Activated T-cell treated with anti-CD3 and anti-CD28 coated beads for 1 hour (primary cell): ENCODE results near the gene NKX2-8.

Experiments
- DNase-seq: peaks from one replicate; pipeline ENCODE4 v3.0.0-alpha.2; 2020; ENCODE audit warnings: low read depth

NKX2-8 gene

DNA sequence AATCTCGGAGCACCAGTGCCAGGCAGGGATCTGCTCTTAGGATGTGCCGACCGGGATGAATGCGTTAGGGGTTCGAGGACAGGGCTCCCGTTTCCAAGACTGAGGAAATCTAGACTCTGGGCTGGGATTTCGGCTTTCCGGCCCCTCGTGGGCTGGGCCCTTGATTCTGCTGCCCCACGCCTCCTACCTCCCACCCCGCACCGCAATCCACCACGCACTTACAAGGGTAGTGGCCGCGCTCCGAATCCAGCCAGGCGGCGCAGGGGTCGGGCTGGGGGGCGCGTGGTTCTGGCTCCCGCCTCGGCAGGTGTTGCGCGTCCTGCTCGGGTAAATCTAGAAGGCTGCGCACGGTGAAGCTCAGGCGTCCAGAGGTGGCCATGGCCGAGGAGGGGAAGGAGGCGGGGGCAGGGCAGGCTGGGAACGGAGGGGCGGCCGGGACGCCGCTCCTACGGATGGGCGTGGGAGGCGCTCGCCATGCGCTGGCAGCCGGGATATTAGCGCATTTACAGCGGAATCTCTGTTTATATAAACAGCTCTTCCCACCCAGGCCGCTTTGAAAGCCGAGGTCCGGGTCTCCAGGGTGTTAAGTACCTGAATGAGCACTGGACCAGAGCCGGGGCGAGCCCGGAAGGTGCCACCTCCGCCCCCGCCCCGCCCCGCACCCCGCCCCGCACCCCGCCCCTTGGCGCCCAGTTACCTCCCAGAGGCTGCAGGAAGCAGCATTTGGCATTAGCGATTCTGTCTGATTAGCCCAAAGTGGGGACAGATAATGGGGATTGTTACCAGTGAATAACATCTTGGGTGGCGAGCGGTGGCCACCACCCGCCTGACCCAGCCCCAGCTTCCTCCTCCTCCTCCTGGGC, at the start of gene NKX2-8:
TSS of gene NKX2-8 (minus strand) at position 604 of the 863 bp plus-strand sequence. CDS start at position 379, 225 bp downstream.
- DNase-seq = no peak

DNA sequence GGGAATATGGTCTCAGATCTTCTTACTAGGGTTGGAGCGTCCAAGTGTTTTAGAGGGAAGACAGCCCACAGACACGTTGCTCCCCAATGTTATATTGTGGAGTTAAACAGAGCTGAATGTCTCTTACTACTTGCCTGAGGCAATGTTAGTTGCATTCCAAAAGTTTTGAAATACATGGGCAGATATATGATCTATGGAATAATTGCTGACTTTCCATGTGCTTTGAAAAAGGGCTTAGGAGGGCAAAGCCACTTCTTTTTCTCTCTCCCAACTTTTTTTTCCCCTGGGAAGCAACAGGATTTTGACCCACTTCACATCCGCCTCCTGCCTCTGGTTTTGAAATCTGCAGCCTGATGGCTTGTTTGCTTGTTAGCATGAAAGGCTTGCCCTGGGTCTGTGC, 45.6 kb upstream of the NKX2-8 start:
- no peak for DNase-seq

DNA sequence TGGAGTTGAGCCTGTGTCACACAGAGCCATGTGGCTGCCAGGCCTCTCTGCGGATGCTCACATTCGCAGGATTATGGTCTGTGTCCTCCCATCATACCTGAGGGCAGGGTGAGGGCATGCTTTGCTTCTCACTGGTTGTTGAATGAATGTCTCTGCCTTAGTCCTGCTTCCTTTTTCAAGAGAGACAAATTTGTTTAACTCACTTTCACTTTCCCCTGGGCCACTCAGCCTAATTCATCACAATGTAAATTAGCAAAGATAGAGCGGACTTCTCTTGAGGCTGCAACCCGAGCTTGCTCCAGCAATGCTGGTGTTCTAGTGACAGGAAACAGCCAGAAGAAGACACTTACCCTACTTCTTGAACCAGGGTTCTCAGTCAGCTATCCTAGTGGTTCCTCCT, 43.7 kb upstream of the NKX2-8 start:
- DNase-seq = no peak

DNA sequence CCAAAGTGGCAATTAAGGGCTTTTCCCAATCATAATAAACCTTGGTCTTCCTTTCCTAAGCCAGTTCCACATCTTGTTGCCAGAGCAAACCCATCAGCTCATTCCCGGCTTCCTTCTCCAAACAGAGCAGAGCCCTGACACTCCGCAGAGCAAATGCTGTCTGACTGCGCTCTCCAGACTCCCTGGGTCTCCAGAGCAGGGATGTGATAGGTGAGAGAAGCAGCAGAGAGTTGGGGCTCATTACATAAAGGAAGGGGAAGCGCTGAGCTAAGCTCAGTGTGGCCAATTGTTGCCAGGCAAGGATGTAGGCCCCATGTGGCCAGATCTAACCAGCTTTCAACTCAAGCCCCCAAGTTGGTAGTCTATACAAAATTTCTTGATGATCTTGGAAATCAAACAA, 43.0 kb upstream of the NKX2-8 start:
- DNase-seq = no peak

DNA sequence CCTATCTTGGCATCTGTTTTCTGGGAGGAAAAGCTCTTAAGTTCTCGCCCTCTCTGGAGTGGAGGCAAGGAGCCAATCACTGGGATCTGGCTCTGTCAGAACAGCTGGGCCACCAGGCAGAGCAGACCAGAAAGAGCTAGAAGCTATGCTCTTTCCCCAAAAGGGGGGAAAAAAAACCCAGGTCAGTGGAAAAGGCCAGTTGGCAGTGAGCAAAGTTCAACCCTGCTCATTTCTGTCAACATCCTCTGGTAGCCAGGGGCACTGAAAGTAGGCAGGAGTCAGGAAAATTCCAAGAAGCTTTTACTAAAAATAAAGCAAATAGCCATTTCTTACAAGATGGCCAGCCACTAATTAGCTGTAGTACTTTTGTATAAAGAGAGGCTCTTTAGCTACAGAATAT, 42.6 kb upstream of the NKX2-8 start:
- DNase-seq = no peak

DNA sequence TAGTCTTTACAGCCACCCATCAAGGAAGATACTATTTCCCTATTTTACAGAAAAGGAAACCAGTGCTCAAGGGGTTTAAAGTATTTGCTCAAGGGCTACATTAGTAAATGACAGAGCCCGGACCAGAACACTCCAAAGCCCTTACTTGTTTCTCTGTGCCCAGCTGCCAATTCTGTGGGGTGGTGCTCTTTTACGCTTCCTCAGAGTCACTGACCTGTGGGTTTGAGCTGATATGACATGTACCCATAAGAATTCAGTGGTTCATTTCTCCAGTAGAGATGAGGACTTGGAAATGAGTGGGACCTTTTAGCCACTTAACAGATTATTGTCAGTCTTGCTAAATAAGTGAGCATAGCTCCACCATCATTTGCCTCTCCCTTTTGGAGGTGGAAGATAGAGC, 37.4 kb upstream of the NKX2-8 start:
- DNase-seq = no peak

DNA sequence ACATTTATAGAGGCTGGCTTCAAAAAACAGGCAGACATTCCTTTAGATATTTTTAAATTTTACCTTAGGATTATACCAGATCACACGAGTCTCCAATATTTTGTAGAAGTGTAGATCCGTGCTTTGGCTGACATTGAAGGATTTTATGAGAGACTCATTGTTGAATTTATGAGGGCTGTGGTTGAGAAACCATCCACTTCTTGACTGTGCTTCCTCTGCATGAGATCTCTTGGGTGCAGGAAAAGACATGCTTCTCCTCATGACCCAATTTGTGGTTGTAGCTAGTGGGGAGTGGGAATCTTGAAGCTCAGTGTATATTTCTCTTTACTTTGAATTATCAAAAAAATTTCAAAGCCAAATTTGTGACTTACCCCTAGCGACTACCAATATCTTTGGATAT, 36.7 kb upstream of the NKX2-8 start:
- no peak for DNase-seq

DNA sequence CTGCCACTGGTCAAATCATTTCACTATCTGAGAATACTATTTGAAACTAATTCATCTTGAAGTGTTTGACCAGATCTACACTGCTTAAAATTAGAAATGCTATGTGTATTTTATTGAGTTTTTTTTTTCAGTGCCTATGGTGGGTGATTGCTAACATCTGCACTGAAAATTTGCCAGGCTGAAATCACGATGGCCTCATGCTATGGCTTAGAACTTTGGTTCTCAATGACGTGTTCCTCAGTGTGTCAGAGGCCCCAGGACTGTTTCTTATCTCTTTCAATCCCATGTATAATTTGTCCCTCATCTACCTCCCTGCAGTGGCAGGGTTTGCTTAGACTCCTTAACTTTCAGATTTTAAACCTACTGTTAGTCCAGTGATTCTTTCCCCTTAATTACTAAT, 36.2 kb upstream of the NKX2-8 start:
- no peak for DNase-seq

DNA sequence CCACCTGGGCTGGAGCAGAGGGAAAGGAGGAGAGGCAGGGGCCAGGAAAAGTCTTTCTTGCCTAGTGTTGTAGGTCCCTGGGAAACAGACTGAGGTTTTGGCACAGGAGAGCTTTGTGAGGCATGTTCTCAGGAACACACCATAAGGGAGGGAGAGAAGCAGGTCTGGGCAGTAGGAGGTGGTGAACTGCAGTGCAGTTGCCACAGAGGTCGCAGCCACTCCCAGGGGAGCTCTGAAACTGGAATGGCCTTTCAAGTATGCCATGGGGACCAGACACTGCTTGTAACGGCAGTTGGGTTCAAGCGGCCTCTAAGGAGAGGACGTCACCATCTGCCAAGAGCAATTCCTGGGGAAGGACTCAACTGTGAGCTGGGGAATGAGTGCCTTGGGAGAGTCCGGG, 35.4 kb upstream of the NKX2-8 start:
- DNase-seq = no peak

DNA sequence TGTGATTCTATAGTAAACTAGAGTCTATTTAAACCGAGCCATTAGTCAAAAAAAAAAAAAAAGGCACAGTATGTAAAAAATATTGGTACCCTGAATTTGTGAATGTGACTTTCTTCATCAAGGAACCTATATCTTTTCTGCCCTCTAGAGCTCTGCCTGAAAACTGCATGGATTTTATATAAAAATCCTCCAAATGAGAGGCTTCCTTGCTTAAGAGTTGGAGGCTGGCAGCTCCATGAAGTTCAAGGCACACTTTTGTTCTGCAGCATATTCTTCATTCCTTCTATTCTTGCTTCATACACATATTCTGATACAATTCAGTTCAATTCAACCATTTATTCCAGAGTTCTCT, 23.1 kb upstream of the NKX2-8 start:
- DNase-seq = no peak

DNA sequence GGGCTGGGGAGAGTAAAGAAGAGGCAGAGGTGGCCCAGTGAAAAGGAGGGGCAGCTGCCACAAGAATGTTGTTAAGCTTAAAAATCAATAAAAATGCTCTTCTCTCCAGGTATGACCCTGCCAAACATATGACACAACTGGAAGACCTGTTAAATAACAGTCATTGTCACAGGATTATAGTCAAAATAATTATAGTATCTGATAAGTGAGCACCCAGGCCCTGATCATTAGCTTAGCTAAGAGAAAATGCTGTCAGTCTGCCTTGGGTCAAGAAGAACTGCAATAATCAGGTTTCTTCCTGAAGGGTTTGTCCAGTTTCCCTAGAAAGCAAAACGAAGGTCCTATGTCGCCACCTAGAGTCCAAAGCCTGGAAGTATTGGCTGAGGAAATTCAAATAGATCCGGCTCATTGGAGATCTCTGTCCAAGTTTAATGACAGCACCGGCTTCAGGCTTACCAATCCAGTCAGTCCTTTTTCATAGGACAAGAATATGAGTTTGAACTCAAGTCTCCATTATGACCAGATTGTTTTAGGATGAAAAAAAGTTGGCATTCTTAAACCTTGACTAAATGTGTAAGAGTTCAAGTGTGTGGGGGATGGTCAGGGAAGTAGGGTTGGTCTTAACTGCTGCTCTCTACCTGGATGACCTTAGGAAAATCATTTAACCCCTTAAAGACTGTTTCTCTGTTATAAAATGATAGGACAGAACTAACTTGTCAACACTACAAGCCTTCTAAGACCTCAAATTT, 22.5 kb upstream of the NKX2-8 start:
- peak; percentile 0 for DNase-seq

DNA sequence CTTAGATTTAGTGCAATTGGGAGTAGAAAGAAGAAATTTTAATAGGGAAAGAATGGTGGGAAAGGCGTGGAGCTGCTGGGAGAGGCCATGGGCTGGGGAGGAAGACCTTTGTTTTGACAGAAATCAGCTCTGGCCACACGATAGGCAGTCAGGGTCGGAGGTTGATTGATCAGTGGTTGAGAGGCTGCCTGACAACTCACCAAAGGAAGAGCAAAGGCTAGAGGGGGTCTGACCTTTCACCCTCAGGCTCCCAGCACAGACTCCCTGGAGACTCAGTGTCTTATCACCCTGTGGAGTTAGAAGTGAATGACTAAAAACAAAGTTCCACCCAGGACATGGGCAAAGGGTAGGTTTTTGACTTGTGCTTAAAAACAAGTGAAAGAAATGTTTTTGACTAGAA, 18.0 kb upstream of the NKX2-8 start:
- DNase-seq = no peak

DNA sequence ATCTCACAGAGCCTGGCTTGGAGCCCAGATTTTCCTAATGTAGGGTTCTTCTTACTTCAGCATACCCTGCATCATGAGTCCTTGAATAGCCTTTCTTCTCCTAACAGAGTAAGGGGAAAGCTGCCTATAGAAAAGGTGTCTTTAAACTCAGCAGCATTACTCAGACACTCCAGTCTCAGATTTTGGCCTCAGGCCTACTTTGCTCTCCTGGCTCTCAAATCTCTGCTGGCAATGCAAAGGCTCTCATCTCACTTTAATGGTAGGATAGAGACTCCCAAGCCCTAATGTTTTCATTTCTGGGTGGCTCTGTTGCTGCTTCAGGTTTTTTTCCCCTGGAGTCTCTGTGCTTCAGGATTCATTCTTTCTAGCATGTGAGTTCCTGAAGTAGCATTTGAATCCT, 9.1 kb upstream of the NKX2-8 start:
- DNase-seq = no peak

DNA sequence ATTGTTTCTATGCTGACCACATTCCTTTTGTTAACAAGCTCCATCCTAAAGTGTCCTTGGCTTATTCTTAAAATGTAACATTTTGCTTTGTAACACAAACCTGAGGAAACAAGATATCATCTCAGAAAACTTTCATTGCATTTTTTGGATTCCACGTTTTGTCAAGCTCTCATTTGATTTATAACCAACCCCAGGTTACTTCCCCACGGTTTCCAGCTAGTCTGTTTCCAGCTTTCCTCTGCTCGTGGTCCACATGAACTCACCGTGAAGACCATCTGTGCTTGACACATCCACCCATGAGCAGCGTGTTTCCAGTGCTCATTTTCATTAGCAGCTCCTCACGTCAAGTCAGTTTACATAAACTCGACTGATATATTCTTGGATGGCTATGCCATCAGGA, 6.4 kb upstream of the NKX2-8 start:
- DNase-seq = no peak

DNA sequence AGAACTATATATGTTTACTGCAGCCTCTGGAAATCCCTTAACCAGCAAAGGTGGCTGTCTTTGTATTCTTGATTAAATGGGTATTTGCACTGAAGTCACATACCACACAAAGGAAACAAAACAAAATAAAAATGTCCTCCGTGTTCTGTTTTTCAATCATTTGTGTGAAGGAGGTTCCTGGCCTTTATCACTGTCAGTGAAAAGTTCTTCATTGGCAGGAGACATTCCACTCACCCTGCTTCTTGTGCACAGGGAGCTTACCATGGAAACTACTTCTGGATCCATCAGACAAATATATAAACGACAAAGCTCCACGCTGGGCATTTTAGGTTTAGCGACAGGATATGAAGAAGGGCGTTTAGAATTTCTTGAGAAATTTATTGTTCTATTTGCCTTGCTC, 5.7 kb upstream of the NKX2-8 start:
- DNase-seq = no peak

DNA sequence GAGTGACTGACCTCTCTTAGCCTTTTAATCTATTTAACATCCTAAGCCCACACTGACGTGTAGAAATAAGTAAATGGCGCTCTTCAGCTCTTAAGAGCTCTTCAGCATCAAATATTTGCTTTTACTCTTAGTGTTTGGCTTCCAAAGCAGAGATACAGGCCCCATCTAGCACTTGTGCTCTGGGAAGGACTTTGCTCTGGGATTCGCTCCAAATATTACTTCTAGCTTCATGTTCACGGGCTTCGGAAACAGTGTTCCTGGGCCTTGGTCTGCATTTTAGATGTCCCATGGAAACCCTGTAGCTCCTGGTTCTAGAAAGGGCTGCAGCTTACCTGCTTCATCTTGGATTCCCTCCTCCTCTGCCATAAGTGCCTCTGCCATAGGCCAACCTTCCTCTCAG, 2.7 kb upstream of the NKX2-8 start:
- no peak for DNase-seq

DNA sequence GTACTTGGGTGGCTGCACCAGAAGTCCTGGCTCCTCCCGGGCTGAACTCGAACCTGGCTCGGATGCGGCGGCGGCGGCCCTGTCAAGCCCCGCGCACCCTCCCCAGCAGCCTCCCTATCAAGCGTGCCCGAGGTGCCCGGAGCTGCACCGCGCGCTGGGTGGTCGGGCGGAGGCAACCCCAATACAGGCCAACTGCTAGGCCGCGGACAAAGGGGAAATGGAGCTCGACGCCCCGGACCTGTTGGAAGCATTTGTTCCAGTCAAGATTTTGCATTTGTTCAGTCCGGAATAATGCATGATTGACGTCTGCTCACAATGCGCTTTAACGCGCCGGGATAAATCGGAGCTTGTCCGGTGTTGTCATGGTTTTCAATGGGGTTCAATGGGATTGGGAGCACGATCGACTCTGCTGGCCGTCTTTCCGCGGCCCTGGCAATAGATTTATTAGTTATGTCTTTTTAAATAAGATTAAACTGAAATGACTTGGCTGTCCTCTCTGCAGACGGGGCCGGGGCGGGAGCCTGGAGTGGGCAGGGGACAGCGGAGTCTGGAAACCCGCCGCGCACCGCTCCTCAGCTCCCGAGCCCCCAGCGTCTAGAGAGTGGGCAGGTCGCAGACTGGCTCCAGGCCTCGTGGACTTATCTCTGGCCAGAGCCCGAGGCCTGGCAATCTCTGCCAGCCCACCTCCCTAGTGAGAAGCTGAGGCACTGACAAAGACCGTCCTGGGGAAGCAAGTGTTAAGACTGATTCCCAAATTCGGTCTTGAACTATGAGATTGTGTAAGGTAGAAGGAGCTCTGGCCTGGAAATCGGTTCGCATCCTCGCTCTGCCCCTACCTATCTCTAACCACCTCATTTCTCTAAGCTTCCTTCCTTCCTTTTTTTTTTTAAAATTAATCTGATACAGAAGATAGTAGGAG, 1.7 kb upstream of the NKX2-8 start:
- DNase-seq = no peak

DNA sequence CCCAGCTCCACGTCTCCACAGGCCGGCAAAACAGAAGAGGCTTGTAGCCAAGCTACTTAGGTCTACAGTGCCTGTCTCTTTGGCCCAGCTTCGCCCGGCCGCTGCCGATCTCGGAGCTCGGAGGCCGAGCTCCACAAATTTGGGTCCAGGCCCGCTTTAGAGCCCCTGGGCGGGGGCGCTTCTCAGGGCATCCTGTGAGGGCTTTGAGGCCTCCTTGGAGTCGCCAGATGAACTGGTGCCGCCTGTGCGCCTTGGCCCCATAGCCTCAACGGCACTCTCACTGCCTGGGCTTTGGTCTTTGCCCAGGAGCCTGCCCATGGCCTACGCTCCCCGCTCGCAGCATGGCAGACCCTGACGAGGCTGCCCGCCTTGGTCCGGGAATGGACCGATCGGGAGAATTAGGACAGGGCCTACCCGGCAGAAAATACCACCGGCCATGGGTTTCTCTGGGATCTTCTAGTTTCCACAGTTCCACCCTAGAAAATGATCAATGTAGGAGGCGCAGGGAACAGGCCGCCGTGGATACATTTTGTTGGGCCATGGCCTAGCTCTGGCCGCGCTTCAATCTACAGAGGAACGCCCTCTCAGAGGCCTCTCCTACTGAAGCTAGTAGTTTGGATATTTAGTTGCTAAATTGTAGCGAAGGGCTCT, 953 bp upstream of the NKX2-8 start:
- no peak for DNase-seq

DNA sequence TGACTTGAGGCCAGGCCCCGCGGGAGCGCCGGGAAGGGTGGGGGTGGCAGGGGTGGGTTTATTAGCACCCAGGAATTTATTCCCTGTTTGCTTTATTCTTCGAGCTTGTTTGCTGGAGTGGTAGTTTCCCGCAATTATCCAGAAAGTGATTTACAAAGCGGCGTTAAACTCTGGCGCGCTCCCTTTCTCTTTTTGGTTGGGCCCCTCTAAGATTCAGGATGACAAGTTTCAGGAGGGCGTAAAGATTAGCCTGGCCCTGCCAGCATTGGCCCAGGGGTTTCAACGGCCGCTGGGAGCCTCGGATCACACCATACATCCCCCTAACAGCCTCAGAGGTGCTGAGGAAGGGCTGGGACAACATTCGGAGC, 444 bp upstream of the NKX2-8 start:
- DNase-seq = no peak

DNA sequence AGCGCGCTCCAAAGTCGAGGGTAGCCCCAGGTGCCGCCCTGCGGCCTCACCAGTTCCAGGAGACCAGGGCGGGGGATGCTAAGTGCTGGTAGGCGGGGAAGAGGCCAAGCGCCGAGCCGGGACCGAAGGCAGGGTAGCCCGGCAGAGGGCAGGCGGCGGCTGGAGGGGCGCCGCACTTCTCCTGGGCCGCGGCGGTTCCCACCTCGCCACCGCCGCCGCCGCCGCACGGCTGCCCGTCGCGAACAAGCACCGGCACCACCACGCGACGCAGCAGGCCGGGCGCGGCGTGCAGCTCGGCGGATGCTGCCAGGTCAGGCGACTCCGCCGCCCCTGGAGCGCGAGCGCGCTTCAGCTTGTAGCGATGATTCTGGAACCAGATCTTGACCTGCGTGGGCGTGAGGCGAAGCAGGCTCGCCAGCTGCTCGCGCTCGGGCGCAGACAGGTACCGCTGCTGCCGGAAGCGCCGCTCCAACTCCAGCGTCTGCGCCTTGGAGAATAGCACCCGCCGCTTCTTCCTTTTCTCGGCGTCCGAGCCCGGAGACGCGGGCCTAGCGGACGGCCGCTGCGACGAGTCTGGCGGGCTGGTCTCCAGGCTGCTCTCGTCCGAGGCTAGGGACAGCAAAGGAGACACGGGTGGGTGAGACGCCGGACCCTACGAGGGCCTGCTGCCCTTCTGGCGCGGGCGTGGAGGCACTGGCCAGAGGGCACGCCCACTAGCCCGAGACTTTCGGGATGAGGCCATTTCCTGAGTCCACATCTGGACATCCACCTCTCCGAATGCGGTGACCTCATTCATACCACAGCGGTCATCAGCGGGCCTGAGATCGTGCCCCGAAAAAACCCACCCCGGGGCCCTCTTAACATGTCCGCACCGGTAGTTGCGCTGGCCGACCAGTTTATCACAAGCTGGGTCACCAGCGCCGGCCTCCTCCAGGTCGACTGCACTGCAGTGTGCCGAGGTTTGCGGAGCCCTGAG, 1.3 kb downstream of the NKX2-8 start:
- no peak for DNase-seq
